Endodermal cell (in vitro differentiated cells): ENCODE measurements around the gene ZNF580. TPM values are rescaled to one million over a fixed set of nuclear protein-coding genes. Genes with fewer than 3 reads are reported as not detected.

Experiments used
- DNase-seq: peaks from one replicate; pipeline ENCODE4 v3.0.0-alpha.2; 2017
- H3K27ac ChIP-seq: 2 replicates; pipeline ENCODE4 v1.5.1; 2013; ENCODE audit warnings: mild to moderate bottlenecking, low read depth, low read length, moderate library complexity
- H3K27me3 ChIP-seq: 2 replicates; pipeline ENCODE4 v1.6.1; 2013; ENCODE audit warnings: mild to moderate bottlenecking, low read length, moderate library complexity; ENCODE audit not compliant: insufficient read depth, control insufficient read depth, poor library complexity, severe bottlenecking
- H3K36me3 ChIP-seq: 2 replicates; pipeline ENCODE4 v1.7.0; 2013; ENCODE audit warnings: mild to moderate bottlenecking, low read length, moderate library complexity; ENCODE audit not compliant: control insufficient read depth, insufficient read depth
- H3K4me1 ChIP-seq: one replicate; pipeline ENCODE4 v1.7.0; 2013; ENCODE audit warnings: low read length; ENCODE audit not compliant: control insufficient read depth, insufficient read depth
- H3K4me3 ChIP-seq: 2 replicates; pipeline ENCODE4 v1.5.1; 2013; ENCODE audit warnings: mild to moderate bottlenecking, low read length, moderate library complexity
- H3K9ac ChIP-seq: 2 replicates; pipeline ENCODE4 v1.6.1; 2013; ENCODE audit warnings: mild to moderate bottlenecking, low read length, moderate library complexity; ENCODE audit not compliant: poor library complexity, severe bottlenecking; ENCODE audit errors: extremely low read depth
- H3K9me3 ChIP-seq: 2 replicates; pipeline ENCODE4 v1.6.1; 2013; ENCODE audit warnings: mild to moderate bottlenecking, low read length, moderate library complexity; ENCODE audit not compliant: control insufficient read depth
- H3K27ac Mint-ChIP-seq: 2 replicates; pipeline ENCODE4 v1.8.0; 2020; ENCODE audit warnings: mixed read lengths
- H3K27me3 Mint-ChIP-seq: 2 replicates; pipeline ENCODE4 v1.8.0; 2021; ENCODE audit warnings: mild to moderate bottlenecking, mixed read lengths; ENCODE audit not compliant: insufficient read depth
- H3K36me3 Mint-ChIP-seq: 2 replicates; pipeline ENCODE4 v1.8.0; 2020; ENCODE audit warnings: low read depth, mixed read lengths
- H3K4me1 Mint-ChIP-seq: 2 replicates; pipeline ENCODE4 v1.8.0; 2020; ENCODE audit warnings: mixed read lengths
- H3K4me3 Mint-ChIP-seq: 2 replicates; pipeline ENCODE4 v1.8.0; 2020; ENCODE audit warnings: mild to moderate bottlenecking, moderate library complexity, mixed read lengths
- H3K9me3 Mint-ChIP-seq: 2 replicates; pipeline ENCODE4 v1.8.0; 2020; ENCODE audit warnings: mild to moderate bottlenecking, mixed read lengths
- WGBS, 2 experiments: methylation state at CpG; one replicate each; pipeline versions ENCODE4 v1.1.5 to v1.1.7; 2013; ENCODE audit warnings: missing lambda C conversion rate in 2 of 2, mixed read lengths in 1 of 2; ENCODE audit not compliant: insufficient coverage in 1 of 2, insufficient read length in 1 of 2; 5-methylcytosine and 5-hydroxymethylcytosine counted together
- total RNA-seq, 2 donors: library from RNA; stranded (reverse); fragmentation: NEBNext Ultra II Directional in 1 of 2; extraction: Animal tissue kit (Norgen Biotek cat#: 25700) in 1 of 2; gene quantifications; 2 replicates in 1 of 2; 3 replicates in 1 of 2; pipeline ENCODE4 v1.2.1, GENCODE V29; 2021
- TF ChIP-seq, protein P1 (sequence below): fragments of 200-600 bp; sonication (generic); conservative IDR thresholded peaks from 2 replicates; pipeline ENCODE4 v1.5.0; 2021; ENCODE audit warnings: antibody characterized with exemption, mild to moderate bottlenecking

Gene ZNF580
- total RNA-seq, 2 donors from 2014 or later = 27.3 to 38.6 TPM

DNA sequence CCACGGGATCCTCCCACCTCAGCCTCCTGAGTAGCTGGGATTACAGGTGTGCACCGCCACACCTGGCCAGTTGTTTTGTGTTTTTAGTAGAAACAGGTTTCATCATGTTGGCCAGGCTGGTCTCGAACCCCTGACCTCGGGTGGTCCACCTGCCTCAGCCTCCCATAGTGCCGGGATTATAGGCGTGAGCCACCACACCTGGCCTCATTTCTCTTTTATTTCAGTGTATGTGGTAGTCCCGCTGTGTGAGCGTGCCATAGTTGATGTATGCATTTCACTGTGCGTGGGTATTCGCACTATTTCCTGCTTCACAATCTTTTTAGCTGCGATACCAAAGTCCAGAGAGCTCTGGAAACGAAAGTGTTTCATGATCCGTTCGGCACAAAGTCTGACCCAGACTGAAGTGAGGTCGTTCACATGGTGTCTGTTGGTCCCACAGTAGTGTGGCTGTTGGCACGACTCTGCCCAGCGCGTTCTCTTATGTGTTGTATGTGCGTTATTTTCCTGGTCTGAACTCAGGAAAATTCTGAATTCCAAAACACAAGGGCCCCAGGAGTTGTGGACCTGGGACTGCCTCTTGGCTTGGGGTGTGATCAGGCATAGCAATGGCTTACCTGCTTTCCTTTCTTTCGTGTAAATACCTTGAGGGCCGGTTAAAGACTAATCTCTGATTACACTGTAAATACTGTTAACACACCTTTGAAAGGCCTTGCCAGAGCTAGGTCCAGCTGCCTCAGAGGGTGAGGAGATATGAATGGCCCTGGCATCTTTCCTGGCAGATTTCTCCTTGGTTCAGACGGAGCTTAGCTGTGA, 42.9 kb downstream of the ZNF580 start:
- Mint-ChIP-seq H3K27me3 (no peaks in the 10 kb centered on the region), H3K4me1 (peaks cover 13% of the 10 kb centered on the region), H3K4me3 (peak overlapping the region; percentile 34), H3K27ac (peak overlapping the region; percentile 96), H3K36me3 (peaks cover 50% of the 10 kb centered on the region), H3K9me3 (no peaks in the 10 kb centered on the region)
- DNase-seq = no peak
- Histone ChIP-seq H3K9me3 (no peaks in the 10 kb centered on the region), H3K36me3 (peaks cover 57% of the 10 kb centered on the region), H3K27me3 (no peaks in the 10 kb centered on the region), H3K4me1 (peaks cover 12% of the 10 kb centered on the region), H3K9ac (no peak overlapping the region), H3K4me3 (peak overlapping the region; percentile 1), H3K27ac (no peak overlapping the region)
- 91 to 97% methylated on average over 21 to 22 of the region's 22 CpGs for WGBS, 2 experiments
- TF ChIP-seq, protein P1, sequence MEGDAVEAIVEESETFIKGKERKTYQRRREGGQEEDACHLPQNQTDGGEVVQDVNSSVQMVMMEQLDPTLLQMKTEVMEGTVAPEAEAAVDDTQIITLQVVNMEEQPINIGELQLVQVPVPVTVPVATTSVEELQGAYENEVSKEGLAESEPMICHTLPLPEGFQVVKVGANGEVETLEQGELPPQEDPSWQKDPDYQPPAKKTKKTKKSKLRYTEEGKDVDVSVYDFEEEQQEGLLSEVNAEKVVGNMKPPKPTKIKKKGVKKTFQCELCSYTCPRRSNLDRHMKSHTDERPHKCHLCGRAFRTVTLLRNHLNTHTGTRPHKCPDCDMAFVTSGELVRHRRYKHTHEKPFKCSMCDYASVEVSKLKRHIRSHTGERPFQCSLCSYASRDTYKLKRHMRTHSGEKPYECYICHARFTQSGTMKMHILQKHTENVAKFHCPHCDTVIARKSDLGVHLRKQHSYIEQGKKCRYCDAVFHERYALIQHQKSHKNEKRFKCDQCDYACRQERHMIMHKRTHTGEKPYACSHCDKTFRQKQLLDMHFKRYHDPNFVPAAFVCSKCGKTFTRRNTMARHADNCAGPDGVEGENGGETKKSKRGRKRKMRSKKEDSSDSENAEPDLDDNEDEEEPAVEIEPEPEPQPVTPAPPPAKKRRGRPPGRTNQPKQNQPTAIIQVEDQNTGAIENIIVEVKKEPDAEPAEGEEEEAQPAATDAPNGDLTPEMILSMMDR = no peak

DNA sequence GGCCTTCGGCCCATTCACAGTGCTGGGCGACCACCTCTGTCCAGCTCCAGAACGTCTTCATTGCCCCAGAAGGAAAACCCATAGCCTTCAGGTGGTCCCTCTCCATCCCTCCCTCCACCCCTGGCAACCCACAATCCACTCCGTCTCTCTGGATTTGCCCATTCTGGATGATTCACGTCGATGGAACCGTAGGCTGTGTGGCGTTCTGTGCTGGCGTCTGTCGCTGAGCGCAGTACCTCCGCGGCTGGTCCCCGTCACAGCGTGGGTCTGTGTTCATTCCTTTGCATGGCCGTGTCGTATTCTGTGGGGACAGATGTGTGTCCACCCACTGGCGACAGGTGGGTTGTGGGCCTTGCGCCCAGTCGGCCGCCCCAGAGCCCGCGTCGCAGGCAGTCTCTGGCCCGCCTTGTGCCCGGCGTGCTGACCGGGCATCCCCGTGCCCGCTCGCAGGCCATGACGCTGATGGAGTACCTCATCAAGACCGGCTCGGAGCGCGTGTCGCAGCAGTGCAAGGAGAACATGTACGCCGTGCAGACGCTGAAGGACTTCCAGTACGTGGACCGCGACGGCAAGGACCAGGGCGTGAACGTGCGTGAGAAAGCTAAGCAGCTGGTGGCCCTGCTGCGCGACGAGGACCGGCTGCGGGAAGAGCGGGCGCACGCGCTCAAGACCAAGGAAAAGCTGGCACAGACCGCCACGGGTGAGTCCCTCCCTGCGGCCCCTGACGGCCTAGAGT, 44.3 kb downstream of the ZNF580 start:
- H3K27me3 Mint-ChIP-seq = no peaks in the 10 kb centered on the region
- no peak overlapping the region for H3K27ac Mint-ChIP-seq
- TF ChIP-seq, protein P1 = no peak
- Histone ChIP-seq H3K9ac (no peak overlapping the region), H3K9me3 (no peaks in the 10 kb centered on the region), H3K4me3 (no peak overlapping the region), H3K4me1 (peaks cover 12% of the 10 kb centered on the region), H3K27me3 (no peaks in the 10 kb centered on the region), H3K36me3 (peaks cover 48% of the 10 kb centered on the region), H3K27ac (no peak overlapping the region)
- peaks cover 44% of the 10 kb centered on the region for H3K36me3 Mint-ChIP-seq
- H3K4me3 Mint-ChIP-seq = no peak overlapping the region
- no peak for DNase-seq
- no peaks in the 10 kb centered on the region for H3K9me3 Mint-ChIP-seq
- WGBS, 2 experiments = 96% methylated on average over 56 to 60 of the region's 60 CpGs
- H3K4me1 Mint-ChIP-seq = peaks cover 13% of the 10 kb centered on the region

DNA sequence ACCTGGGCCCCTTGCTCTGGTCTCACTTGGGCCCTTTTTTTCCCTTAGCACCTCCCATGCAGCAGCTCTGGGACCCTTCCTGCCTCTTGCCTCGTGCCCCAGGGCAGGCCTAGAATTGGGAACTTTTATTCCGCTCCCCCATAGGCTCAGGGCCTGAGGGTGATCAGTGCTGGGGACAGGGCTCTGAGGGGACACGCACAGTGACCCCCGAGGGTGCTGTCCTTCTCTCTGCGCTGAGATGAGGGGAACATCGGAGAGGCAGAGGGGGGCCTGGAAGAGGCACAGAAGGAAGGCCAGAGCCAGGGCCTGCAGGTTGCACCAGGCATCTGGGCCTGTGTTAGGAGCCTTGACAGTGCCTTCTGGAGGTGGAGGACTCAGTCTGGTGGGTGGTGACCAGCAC, 45.0 kb downstream of the ZNF580 start:
- Histone ChIP-seq H3K27ac (no peak overlapping the region), H3K4me3 (no peak overlapping the region), H3K36me3 (peaks cover 41% of the 10 kb centered on the region), H3K27me3 (no peaks in the 10 kb centered on the region), H3K4me1 (peaks cover 12% of the 10 kb centered on the region), H3K9me3 (no peaks in the 10 kb centered on the region), H3K9ac (no peak overlapping the region)
- Mint-ChIP-seq H3K27ac (no peak overlapping the region), H3K4me1 (peaks cover 13% of the 10 kb centered on the region), H3K27me3 (no peaks in the 10 kb centered on the region), H3K4me3 (no peak overlapping the region), H3K36me3 (peaks cover 38% of the 10 kb centered on the region), H3K9me3 (no peaks in the 10 kb centered on the region)
- no peak for DNase-seq
- WGBS, 2 experiments = 95 to 100% methylated on average over 1 to 6 of the region's 6 CpGs
- TF ChIP-seq, protein P1 = no peak
